DND-41 (cell line): ENCODE data around the gene ALOX5.

Experiments used
- ATAC-seq: fragments of 200-7000 bp; cut with Tn5 transposase; 3 replicates; pipeline ENCODE4 v1.9.1; 2021; ENCODE audit warnings: low read depth; ENCODE audit not compliant: insufficient read depth
- DNase-seq: peaks from one replicate; pipeline ENCODE4 v3.0.0-alpha.2; 2020
- H2AFZ ChIP-seq: 2 replicates; pipeline ENCODE4 v1.6.0; 2012; ENCODE audit warnings: low read depth, low read length
- H3K27ac ChIP-seq: 2 replicates; pipeline ENCODE4 v1.5.1; 2012; ENCODE audit warnings: low read length, inconsistent platforms
- H3K27me3 ChIP-seq: fragments of 200-600 bp; sonication (generic); 2 replicates; pipeline ENCODE4 v1.6.0; 2012; ENCODE audit warnings: low read length, mild to moderate bottlenecking, inconsistent platforms; ENCODE audit not compliant: insufficient read depth, poor library complexity
- H3K36me3 ChIP-seq: 2 replicates; pipeline ENCODE4 v1.5.1; 2012; ENCODE audit warnings: low read length, inconsistent platforms; ENCODE audit not compliant: insufficient read depth
- H3K4me1 ChIP-seq: 2 replicates; pipeline ENCODE4 v1.5.1; 2012; ENCODE audit warnings: mild to moderate bottlenecking, low read length; ENCODE audit not compliant: insufficient read depth
- H3K4me2 ChIP-seq: 2 replicates; pipeline ENCODE4 v1.6.0; 2012; ENCODE audit warnings: mild to moderate bottlenecking, moderate library complexity, low read length, inconsistent platforms; ENCODE audit not compliant: insufficient read depth
- H3K4me3 ChIP-seq, 2 experiments: fragments of 200-600 bp in 1 of 2; shearing (Covaris generic) in 1 of 2; 2 replicates each; pipeline ENCODE4 v1.5.1; 2012 to 2016; ENCODE audit warnings: inconsistent platforms in 2 of 2, low read length in 2 of 2, mild to moderate bottlenecking in 2 of 2, low read depth in 1 of 2, moderate library complexity in 1 of 2
- H3K79me2 ChIP-seq: 2 replicates; pipeline ENCODE4 v1.6.0; 2012; ENCODE audit warnings: low read length, inconsistent platforms; ENCODE audit not compliant: insufficient read depth
- H3K9ac ChIP-seq: 2 replicates; pipeline ENCODE4 v1.6.0; 2012; ENCODE audit warnings: low read depth, mild to moderate bottlenecking, inconsistent platforms, low read length, moderate library complexity
- H3K9me3 ChIP-seq: 2 replicates; pipeline ENCODE4 v1.5.1; 2012; ENCODE audit warnings: low read length, moderate library complexity, mild to moderate bottlenecking, inconsistent platforms; ENCODE audit not compliant: insufficient read depth, severe bottlenecking
- H4K20me1 ChIP-seq: 2 replicates; pipeline ENCODE4 v1.6.0; 2012; ENCODE audit warnings: low read length; ENCODE audit not compliant: insufficient read depth
- EZH2 ChIP-seq: IDR thresholded peaks from 3 replicates; pipeline ENCODE4 v1.6.1; 2012; ENCODE audit warnings: borderline replicate concordance, low read depth, mild to moderate bottlenecking, moderate library complexity, low read length, inconsistent platforms; ENCODE audit not compliant: severe bottlenecking
- TF ChIP-seq, protein P1 (sequence below): IDR thresholded peaks from 2 replicates; pipeline ENCODE4 v1.5.1; 2012; ENCODE audit warnings: borderline replicate concordance, low read length, moderate library complexity, mild to moderate bottlenecking; ENCODE audit not compliant: poor library complexity, severe bottlenecking; ENCODE audit errors: extremely low read depth

The ALOX5 gene

DNA sequence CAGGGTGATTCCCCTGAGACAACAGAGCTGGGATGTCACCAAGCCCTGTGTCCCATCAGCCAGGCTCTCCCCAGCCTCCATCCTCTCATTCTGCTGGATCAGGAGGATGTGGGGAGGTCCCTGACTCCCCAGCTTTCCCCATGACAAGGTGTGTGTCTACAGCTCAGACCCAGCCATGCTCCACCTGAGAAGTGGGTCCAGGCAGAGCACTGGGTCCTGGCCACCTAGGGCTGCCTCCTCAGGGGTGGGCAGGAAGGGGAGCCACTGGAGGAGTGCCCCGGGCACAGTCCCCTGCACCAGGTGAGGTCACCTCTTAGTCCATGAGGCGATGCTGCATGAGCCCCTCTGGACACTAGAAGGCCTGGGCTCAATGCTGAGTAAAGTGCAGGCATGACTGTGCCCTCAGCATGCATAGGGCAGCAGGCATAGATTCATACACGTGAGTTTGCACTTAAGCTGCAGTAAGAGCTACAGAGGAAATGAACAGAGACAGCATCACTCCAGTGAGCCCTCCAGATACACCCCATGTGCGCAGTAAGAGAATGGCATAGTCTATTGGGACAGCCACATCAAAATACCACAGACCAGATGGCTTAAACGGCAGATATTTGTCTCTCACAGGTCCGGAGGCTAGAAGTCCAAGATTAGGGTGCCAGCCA is 48.3 kb downstream of the ALOX5 start:
- Histone ChIP-seq H3K4me2 (no peak overlapping the region), H4K20me1 (0 out of 2 replicates have a peak, but pooled peaks cover 3% of the 10 kb centered on the region), H3K27me3 (peaks cover 5% of the 10 kb centered on the region), H2AFZ (no peak overlapping the region), H3K9me3 (no peaks in the 10 kb centered on the region), H3K79me2 (no peaks in the 10 kb centered on the region), H3K9ac (no peak overlapping the region), H3K36me3 (no peaks in the 10 kb centered on the region), H3K4me3 (no peak overlapping the region), H3K4me1 (peaks cover 42% of the 10 kb centered on the region), H3K27ac (no peak overlapping the region)
- DNase-seq (no peak), ATAC-seq (no peak)
- TF ChIP-seq, protein P1, sequence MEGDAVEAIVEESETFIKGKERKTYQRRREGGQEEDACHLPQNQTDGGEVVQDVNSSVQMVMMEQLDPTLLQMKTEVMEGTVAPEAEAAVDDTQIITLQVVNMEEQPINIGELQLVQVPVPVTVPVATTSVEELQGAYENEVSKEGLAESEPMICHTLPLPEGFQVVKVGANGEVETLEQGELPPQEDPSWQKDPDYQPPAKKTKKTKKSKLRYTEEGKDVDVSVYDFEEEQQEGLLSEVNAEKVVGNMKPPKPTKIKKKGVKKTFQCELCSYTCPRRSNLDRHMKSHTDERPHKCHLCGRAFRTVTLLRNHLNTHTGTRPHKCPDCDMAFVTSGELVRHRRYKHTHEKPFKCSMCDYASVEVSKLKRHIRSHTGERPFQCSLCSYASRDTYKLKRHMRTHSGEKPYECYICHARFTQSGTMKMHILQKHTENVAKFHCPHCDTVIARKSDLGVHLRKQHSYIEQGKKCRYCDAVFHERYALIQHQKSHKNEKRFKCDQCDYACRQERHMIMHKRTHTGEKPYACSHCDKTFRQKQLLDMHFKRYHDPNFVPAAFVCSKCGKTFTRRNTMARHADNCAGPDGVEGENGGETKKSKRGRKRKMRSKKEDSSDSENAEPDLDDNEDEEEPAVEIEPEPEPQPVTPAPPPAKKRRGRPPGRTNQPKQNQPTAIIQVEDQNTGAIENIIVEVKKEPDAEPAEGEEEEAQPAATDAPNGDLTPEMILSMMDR = no peak
- no peak for TF ChIP-seq EZH2

DNA sequence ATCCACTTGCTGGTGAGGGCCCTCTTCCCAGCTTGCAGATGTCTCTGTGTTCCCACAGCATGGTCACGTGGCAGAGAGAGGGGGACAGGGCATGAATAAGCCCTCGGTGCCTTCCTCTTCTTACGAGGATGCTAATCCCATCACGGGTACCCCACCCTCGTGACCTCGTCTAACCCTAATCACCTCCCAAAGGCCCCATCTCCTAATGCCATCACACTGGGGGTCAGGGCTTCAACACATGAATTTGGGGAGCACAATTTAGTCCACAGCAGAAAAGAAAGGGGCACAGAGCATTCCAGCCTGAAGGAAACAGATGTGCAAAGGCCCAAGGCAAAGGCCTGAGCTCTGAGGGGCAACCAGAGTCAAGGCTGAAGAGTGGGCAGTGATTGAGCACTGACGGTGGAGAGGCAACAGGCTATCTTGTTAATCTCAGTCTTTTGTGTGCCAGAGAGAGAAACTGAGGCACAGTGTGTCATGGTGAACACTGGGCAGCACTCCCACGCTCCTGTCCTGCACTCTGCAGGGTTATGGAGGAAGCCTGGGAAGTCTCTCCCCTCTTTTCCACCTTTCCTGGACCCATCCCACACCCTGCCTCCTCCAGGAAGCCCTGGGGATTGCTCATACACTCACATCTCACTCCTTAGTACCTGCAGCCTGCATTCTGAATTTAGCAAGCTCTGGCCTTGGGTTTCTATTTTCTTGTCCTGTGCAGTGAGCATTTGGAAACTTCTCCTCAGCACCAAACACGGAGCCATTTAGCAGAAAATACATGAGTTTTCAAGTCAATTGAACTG is 49.0 kb downstream of the ALOX5 start:
- Histone ChIP-seq H3K36me3 (no peaks in the 10 kb centered on the region), H3K9ac (no peak overlapping the region), H3K79me2 (no peaks in the 10 kb centered on the region), H4K20me1 (0 out of 2 replicates have a peak, but pooled peaks cover 3% of the 10 kb centered on the region), H3K27me3 (peaks cover 5% of the 10 kb centered on the region), H3K4me3 (no peak overlapping the region), H2AFZ (no peak overlapping the region), H3K9me3 (no peaks in the 10 kb centered on the region), H3K4me1 (peaks cover 42% of the 10 kb centered on the region), H3K27ac (no peak overlapping the region), H3K4me2 (no peak overlapping the region)
- ATAC-seq (no peak), DNase-seq (no peak)
- TF ChIP-seq, protein P1 = no peak
- TF ChIP-seq EZH2 = no peak

DNA sequence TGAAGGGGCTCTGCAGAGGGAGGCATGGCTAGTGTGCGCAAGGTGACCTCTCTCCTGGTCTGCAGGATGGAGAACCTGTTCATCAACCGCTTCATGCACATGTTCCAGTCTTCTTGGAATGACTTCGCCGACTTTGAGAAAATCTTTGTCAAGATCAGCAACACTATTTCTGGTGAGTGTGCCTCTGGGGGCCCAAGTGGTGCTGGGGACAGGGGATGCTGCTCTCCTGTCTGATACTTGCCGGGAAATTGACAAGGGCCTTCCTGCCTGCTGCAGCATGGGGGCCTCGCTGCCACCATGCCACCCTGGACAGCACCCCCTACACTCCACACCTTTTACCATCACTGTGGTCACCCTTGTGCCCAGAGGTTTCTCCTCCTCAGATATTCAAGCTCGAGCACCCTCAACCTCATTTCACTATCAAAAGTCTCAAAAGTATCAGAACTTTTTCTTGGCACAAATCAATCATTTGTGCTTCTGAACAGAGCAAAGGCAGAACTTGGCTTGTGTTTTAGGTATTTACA is 50.0 kb downstream of the ALOX5 start:
- peaks cover 40% of the 10 kb centered on the region for H3K4me1 ChIP-seq
- no peaks in the 10 kb centered on the region for H3K36me3 ChIP-seq
- no peak overlapping the region for H2AFZ ChIP-seq
- H3K4me3 ChIP-seq = no peak overlapping the region
- H3K9ac ChIP-seq = no peak overlapping the region
- 0 out of 2 replicates have a peak, but pooled peaks cover 3% of the 10 kb centered on the region for H4K20me1 ChIP-seq
- no peaks in the 10 kb centered on the region for H3K9me3 ChIP-seq
- no peaks in the 10 kb centered on the region for H3K79me2 ChIP-seq
- ATAC-seq (no peak), DNase-seq (no peak)
- H3K27ac ChIP-seq = no peak overlapping the region
- no peaks in the 10 kb centered on the region for H3K27me3 ChIP-seq
- TF ChIP-seq EZH2 = no peak
- TF ChIP-seq, protein P1 = no peak
- H3K4me2 ChIP-seq = no peak overlapping the region
